Measurements from ENCODE around the gene TMEM132D.

DNA sequence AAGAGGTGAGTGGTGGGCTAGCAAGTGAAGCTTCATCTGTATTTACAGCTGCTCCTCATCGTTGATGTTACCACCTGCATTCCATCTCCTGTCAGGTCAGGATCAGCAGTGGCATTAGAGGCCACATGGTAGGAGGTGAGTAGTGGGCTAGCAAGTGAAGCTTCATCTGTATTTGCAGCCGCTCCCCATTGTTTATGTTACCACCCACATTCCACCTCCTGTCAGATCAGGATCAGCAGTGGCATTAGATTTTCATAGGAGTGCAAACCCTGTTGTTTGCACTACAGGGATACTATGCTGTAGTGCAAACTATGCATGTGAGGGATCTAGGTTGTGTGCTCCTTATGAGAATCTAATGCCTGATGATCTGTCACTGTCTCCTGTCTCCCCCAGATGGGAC, 531.5 kb downstream of the TMEM132D start:
- no peak for TF ChIP-seq POLR2A (IDR thresholded peaks at IDR 0.05; ENCODE audit: low read length)
- TF ChIP-seq GATA1 (IDR thresholded peaks at IDR 0.05; ENCODE audit: low read depth, low read length), result no peak

Measured in erythroblast (primary cell).